Measurements from ENCODE around the gene ST6GALNAC5.
"Not testable (repeated sequence)": the region's sequence is repeated elsewhere in the genome, so short reads cannot be mapped to it uniquely, and the experiment has no call there.

ST6GALNAC5 gene

DNA sequence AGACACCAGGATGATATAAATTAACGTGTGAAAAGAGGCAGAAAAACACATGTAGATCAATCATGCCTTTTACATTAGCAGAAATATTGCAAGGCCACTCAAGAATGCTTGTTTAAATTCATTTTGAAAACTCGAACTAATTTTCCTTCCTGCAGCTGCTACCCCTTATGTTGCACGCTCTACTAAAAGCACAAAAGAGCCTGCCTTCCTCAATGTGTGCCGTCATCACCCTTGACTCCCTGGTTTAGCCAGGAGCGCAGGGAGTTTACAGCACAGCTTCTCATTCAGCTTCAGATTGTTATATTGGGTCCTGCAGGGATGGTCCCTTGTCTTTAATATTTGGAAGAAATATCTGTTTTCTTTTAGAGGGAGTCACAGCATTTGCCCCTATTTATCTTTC, 10.1 kb upstream of the ST6GALNAC5 start:
- Mint-ChIP-seq H3K4me1 (no peaks in the 10 kb centered on the region), H3K4me3 (no peak overlapping the region), H3K27ac (no peak overlapping the region), H3K36me3 (no peaks in the 10 kb centered on the region), H3K9me3 (no peaks in the 10 kb centered on the region), H3K27me3 (no peaks in the 10 kb centered on the region)

- Mint-ChIP-seq H3K4me1 (no peaks in the 10 kb centered on the region), H3K27ac (no peak overlapping the region), H3K27me3 (peaks cover 5% of the 10 kb centered on the region), H3K36me3 (no peaks in the 10 kb centered on the region), H3K9me3 (no peaks in the 10 kb centered on the region), H3K4me3 (no peak overlapping the region)
Observed at GRCh38 chr1:76857973-76858372, 9.3 kb upstream of the ST6GALNAC5 start.

GRCh38 chr1:76861149-76861548, 6.1 kb upstream of the ST6GALNAC5 start:
- H3K27ac Mint-ChIP-seq: no peak overlapping the region
- peaks cover 12% of the 10 kb centered on the region for H3K27me3 Mint-ChIP-seq
- no peaks in the 10 kb centered on the region for H3K9me3 Mint-ChIP-seq
- no peaks in the 10 kb centered on the region for H3K36me3 Mint-ChIP-seq
- H3K4me1 Mint-ChIP-seq: no peaks in the 10 kb centered on the region
- H3K4me3 Mint-ChIP-seq: no peak overlapping the region

DNA sequence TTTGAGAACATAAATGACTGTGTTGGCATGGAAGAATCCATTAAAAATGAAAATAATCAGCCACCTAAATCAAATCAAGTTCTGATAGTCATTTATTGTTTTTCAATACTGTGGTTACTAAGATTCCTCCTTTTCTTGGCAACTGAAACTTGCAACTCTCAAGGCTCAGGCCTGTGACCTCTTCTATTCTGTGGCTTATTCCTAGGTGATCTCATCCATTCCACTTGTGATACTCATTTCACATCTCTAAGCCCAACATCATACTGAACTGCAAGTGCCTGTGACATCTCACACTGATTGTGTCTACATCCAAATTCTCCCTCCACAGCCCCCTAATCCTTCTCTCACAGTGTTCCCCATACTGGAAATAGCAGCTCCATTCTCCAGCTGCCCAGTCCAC, 4.8 kb upstream of the ST6GALNAC5 start:
- Mint-ChIP-seq H3K27me3 (peaks cover 18% of the 10 kb centered on the region), H3K4me3 (no peak overlapping the region), H3K4me1 (no peaks in the 10 kb centered on the region), H3K9me3 (no peaks in the 10 kb centered on the region), H3K36me3 (no peaks in the 10 kb centered on the region), H3K27ac (no peak overlapping the region)

DNA sequence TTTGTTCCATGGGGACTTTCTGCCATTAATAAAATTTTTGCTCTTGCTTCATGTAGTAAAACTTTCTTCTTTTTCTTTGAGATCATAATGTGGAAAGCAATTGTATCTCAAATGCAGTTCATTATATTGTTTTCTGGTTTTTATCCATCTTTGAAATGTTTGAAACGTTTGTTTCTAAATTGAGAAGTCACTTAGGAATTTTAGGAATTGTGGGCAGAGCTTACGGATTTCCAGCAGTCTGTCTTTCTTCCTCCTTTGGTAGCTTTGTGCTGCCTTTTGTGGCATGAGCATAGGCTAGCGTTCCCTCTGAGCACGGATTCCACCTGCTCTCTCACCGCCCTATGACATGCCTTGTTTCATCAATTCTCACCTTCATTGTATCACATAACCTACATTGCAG, 2.9 kb upstream of the ST6GALNAC5 start:
- H3K4me1 Mint-ChIP-seq: peaks cover 4% of the 10 kb centered on the region
- H3K36me3 Mint-ChIP-seq: no peaks in the 10 kb centered on the region
- H3K27ac Mint-ChIP-seq: no peak overlapping the region
- no peak overlapping the region for H3K4me3 Mint-ChIP-seq
- no peaks in the 10 kb centered on the region for H3K9me3 Mint-ChIP-seq
- peaks cover 23% of the 10 kb centered on the region for H3K27me3 Mint-ChIP-seq

GRCh38 chr1:76865696-76866286, 1.5 kb upstream of the ST6GALNAC5 start:
- Mint-ChIP-seq H3K4me3 (no peak overlapping the region), H3K9me3 (no peaks in the 10 kb centered on the region), H3K4me1 (peaks cover 4% of the 10 kb centered on the region), H3K27ac (no peak overlapping the region), H3K27me3 (peaks cover 37% of the 10 kb centered on the region), H3K36me3 (no peaks in the 10 kb centered on the region)

DNA sequence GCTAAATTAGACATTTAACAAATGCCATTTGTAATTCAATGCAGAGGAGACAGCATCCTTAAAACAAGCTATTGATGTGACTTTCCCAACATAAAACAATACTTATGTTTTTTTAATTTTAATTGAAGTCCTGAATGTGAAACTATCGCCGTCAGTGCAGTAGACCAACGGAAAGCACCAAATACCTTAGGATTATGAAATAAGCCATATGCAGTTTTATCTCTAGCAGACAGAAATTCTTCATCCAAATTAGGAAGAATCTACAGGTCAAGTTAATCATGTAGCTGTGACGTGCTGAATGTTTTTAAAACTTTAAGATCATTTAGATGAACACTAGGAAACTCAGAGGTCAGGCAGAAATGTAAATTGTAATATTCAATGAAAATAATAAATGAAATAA, 714 bp upstream of the ST6GALNAC5 start:
- peaks cover 39% of the 10 kb centered on the region for H3K27me3 Mint-ChIP-seq
- no peak overlapping the region for H3K27ac Mint-ChIP-seq
- no peak overlapping the region for H3K4me3 Mint-ChIP-seq
- H3K4me1 Mint-ChIP-seq: peaks cover 4% of the 10 kb centered on the region
- H3K36me3 Mint-ChIP-seq: no peaks in the 10 kb centered on the region
- no peaks in the 10 kb centered on the region for H3K9me3 Mint-ChIP-seq

GRCh38 chr1:76868154-76868882, 1.0 kb downstream of the ST6GALNAC5 start:
- Mint-ChIP-seq H3K4me1 (peaks cover 4% of the 10 kb centered on the region), H3K4me3 (peak overlapping the region; percentile 80), H3K9me3 (peaks cover 5% of the 10 kb centered on the region), H3K36me3 (no peaks in the 10 kb centered on the region), H3K27me3 (peaks cover 35% of the 10 kb centered on the region), H3K27ac (no peak overlapping the region)

DNA sequence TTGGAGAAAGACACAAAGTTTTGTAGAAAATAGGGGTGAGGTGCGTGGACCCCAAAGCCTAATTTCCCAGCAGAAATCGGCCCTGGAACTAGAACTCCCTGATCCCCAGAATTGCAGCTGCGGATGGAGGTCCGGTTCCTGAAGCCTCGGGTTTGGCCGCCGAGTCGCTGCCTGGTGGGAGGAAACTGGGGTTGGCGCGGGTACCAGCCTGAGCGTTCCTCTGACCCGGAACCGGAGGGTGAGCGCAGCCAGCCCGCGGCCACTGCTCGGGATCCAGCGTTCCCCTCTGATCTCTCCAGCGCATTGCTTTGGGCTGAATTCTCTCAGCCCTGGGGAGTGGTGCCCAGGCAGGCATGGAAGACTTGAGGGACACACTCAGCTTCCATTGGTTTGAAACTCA, 1.6 kb downstream of the ST6GALNAC5 start:
- no peak overlapping the region for H3K27ac Mint-ChIP-seq
- peaks cover 7% of the 10 kb centered on the region for H3K9me3 Mint-ChIP-seq
- peaks cover 35% of the 10 kb centered on the region for H3K27me3 Mint-ChIP-seq
- H3K4me3 Mint-ChIP-seq: peak overlapping the region; percentile 57
- H3K36me3 Mint-ChIP-seq: no peaks in the 10 kb centered on the region
- H3K4me1 Mint-ChIP-seq: peaks cover 4% of the 10 kb centered on the region

- peaks cover 30% of the 10 kb centered on the region for H3K27me3 Mint-ChIP-seq
- H3K36me3 Mint-ChIP-seq: no peaks in the 10 kb centered on the region
- H3K9me3 Mint-ChIP-seq: peaks cover 7% of the 10 kb centered on the region
- peaks cover 4% of the 10 kb centered on the region for H3K4me1 Mint-ChIP-seq
- no peak overlapping the region for H3K4me3 Mint-ChIP-seq
- no peak overlapping the region for H3K27ac Mint-ChIP-seq
Observed at GRCh38 chr1:76870037-76870436, 2.8 kb downstream of the ST6GALNAC5 start.

DNA sequence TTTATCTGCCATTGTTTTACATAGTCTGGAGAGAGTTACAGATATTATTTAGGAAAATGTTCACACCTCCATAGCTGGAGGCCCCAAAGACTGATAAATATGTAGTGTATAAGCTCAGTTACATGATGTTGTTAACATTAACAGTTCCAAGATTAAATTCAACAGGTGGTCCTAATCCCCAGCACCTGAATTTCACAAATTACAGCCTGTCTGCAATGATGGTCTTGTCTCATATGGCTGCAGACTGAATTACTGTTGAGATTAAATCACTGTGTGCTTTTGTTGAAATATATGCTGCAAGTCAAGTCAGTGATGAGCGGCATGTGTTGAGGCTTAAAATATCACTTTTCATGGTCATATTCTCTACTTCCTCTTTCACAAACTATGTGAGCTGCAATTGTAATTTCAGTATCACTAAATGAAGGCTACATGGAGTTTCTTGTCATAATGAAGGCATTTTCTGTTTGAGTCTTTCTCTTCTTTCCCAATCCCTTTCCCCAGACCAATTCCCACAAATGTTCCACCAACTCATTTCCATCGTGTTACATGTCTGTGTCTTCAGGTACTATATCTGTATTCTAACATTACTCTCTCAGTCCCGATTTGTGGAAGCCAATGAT, 4.2 kb downstream of the ST6GALNAC5 start:
- H3K27ac Mint-ChIP-seq: no peak overlapping the region

GRCh38 chr1:76872944-76873343, 5.7 kb downstream of the ST6GALNAC5 start:
- no peak overlapping the region for H3K27ac Mint-ChIP-seq
- peaks cover 4% of the 10 kb centered on the region for H3K4me1 Mint-ChIP-seq
- H3K4me3 Mint-ChIP-seq: no peak overlapping the region
- H3K27me3 Mint-ChIP-seq: peaks cover 22% of the 10 kb centered on the region
- peaks cover 7% of the 10 kb centered on the region for H3K9me3 Mint-ChIP-seq
- no peaks in the 10 kb centered on the region for H3K36me3 Mint-ChIP-seq

More for the DNA sequence above, 4.2 kb downstream of the ST6GALNAC5 start:
- Mint-ChIP-seq H3K9me3 (peaks cover 7% of the 10 kb centered on the region), H3K4me1 (peaks cover 4% of the 10 kb centered on the region), H3K36me3 (no peaks in the 10 kb centered on the region), H3K27me3 (peaks cover 25% of the 10 kb centered on the region), H3K4me3 (no peak overlapping the region)

GRCh38 chr1:76876655-76877395, 9.5 kb downstream of the ST6GALNAC5 start:
- no peak overlapping the region for H3K4me3 Mint-ChIP-seq
- no peaks in the 10 kb centered on the region for H3K36me3 Mint-ChIP-seq
- no peaks in the 10 kb centered on the region for H3K4me1 Mint-ChIP-seq
- H3K9me3 Mint-ChIP-seq: peaks cover 7% of the 10 kb centered on the region
- H3K27me3 Mint-ChIP-seq: peaks cover 1% of the 10 kb centered on the region
- no peak overlapping the region for H3K27ac Mint-ChIP-seq

DNA sequence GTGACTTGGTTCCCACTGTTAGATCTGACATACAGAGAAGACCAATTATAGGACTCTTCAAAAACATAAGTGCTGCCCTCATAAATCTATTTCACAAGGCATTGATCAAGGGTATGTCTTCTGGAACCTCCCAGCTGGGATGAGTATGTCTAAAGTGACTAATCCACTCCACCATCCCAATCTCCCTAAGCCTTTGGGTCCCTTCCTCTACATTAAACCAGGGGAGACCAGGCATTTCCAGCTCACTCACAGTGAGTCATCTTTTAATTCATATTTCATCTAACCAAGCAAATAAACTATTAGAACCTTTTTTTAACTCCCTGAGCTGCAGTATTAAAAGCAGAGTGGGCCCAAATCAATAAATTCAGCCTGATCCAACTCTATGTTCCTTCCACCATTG, 11.7 kb downstream of the ST6GALNAC5 start:
- H3K9me3 Mint-ChIP-seq: not testable (repeated sequence)

GRCh38 chr1:76881762-76882161, 14.5 kb downstream of the ST6GALNAC5 start:
- H3K4me3 Mint-ChIP-seq: no peak overlapping the region
- no peaks in the 10 kb centered on the region for H3K36me3 Mint-ChIP-seq

More for the DNA sequence above, 11.7 kb downstream of the ST6GALNAC5 start:
- not testable (repeated sequence) for H3K4me1 Mint-ChIP-seq, H3K27me3 Mint-ChIP-seq, H3K4me3 Mint-ChIP-seq, H3K27ac Mint-ChIP-seq, H3K36me3 Mint-ChIP-seq

More at GRCh38 chr1:76881762-76882161, 14.5 kb downstream of the ST6GALNAC5 start:
- Mint-ChIP-seq H3K9me3 (no peaks in the 10 kb centered on the region), H3K27me3 (no peaks in the 10 kb centered on the region), H3K4me1 (no peaks in the 10 kb centered on the region), H3K27ac (no peak overlapping the region)
